Keratinocyte (primary cell): ENCODE results near the gene VRK1.

ENCODE experiments used
- CTCF ChIP-seq, 3 experiments: IDR thresholded peaks in 1 of 3; conservative IDR thresholded peaks in 1 of 3; optimal IDR thresholded peaks in 1 of 3; 2 replicates in 2 of 3; 3 replicates in 1 of 3; pipeline versions ENCODE3 to v1.5.1; 2011; ENCODE audit warnings: low read length in 3 of 3, mild to moderate bottlenecking in 3 of 3, moderate library complexity in 2 of 3, control low read depth in 1 of 3, inconsistent platforms in 1 of 3; ENCODE audit not compliant: insufficient read depth in 2 of 3; ENCODE audit errors: extremely low read depth in 1 of 3
- EZH2 ChIP-seq: IDR thresholded peaks from one replicate; pipeline ENCODE4 v1.6.1; 2012; ENCODE audit warnings: inconsistent platforms, mild to moderate bottlenecking, low read length, moderate library complexity

DNA sequence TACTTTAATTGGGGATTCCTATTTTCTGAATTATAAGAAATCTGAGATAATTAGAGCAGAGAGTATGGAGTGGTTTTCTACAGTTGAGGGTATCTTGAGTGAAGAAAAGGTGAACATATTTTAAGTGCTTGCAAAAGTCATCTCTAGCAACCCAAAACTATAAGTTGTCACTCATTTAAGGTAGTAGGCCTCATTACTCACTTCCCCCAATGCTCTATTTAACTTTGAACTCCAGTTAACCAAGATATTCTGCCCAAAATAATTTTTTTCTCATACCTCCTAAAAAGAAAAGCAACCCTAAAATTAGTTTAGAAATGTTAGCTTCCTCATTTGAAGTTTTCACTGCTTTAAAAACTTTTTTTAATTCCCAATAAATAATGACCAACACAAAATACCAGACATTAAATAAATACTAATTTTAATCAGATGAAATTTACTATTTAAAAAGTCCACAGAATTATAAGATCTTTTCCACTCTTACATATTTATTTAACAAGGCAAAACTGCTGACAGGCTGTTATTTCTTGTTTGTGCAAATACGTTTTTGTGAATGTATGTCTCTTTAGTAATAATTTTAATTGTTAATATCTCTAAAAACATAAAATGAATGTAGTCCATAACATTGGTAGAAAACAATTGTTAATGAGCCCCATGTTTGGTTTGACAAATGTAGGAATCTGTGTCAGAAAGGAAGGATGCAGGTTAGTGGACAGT lies 47.8 kb downstream of the VRK1 start:
- TF ChIP-seq CTCF (optimal IDR thresholded peaks at IDR 0.05 in 1 of 3, IDR thresholded peaks at IDR 0.05 in 1 of 3, conservative IDR thresholded peaks at IDR 0.05 in 1 of 3; ENCODE audit: extremely low read depth in 1 of 3, insufficient read depth in 2 of 3, low read length in 3 of 3): no peak
- no peak for TF ChIP-seq EZH2
